HepG2 (cell line): Measurements from ENCODE around the gene CRLF1. TPM values are rescaled to one million over a fixed set of nuclear protein-coding genes. Genes with fewer than 3 reads are reported as not detected.

Experiments
- ATAC-seq: fragments of 200-7000 bp; cut with Tn5 transposase; 3 replicates; pipeline ENCODE4 v1.9.1; 2020; ENCODE audit warnings: mild to moderate bottlenecking, moderate library complexity
- BruUV-seq: library from RNA; stranded (reverse); fragments of 400-500 nt; replicated peaks from 2 replicates; lab custom pipeline; 2021; lab: Mats Ljungman, UMichigan
- CTCF ChIA-PET: fragments of 300-600 bp; formaldehyde crosslinking; extraction: SDS; loops from one replicate; lab custom pipeline; 2021; ENCODE audit warnings: low total read pairs, inconsistent platforms, low intra/inter-chr PET ratio; lab: Yijun Ruan, JAX
- POLR2A ChIA-PET: fragments of 350-600 bp; sonication (Branson Sonifier 250); formaldehyde crosslinking; loops from one replicate; lab custom pipeline; 2020; ENCODE audit warnings: antibody characterized with exemption, inconsistent platforms; lab: Yijun Ruan, JAX
- DNase-seq: peaks from one replicate; pipeline ENCODE4 v3.0.0-alpha.2; 2015; ENCODE audit warnings: low spot score
- FAIRE-seq: peaks from 3 replicates; lab custom pipeline; 2011; peaks lifted over from hg19 to GRCh38; lab: Jason Lieb, UNC
- H2AFZ ChIP-seq: one replicate; pipeline ENCODE4 v1.6.1; 2011; ENCODE audit warnings: low read length, inconsistent platforms
- H3K27ac ChIP-seq: fragments of 300-600 bp; 3 replicates; pipeline ENCODE4 v1.8.0; 2011; ENCODE audit warnings: mixed run types, mild to moderate bottlenecking, mixed read lengths, low read length, inconsistent platforms; ENCODE audit not compliant: insufficient read depth; ENCODE audit errors: extremely low read length
- H3K27me3 ChIP-seq, 2 experiments: fragments of 200-600 bp in 1 of 2; 2 replicates in 1 of 2; 3 replicates in 1 of 2; pipeline versions ENCODE4 v1.6.0 to v1.8.0; 2011; ENCODE audit warnings: low read length in 2 of 2, mild to moderate bottlenecking in 2 of 2, moderate library complexity in 2 of 2, inconsistent platforms in 1 of 2; ENCODE audit not compliant: insufficient read depth in 2 of 2, control insufficient read depth in 1 of 2
- H3K36me3 ChIP-seq, 2 experiments: fragments of 200-600 bp in 1 of 2; replicated peaks in 1 of 2; 2 replicates in 1 of 2; 3 replicates in 1 of 2; pipeline versions ENCODE4 v1.5.1 to v1.8.0; 2011; ENCODE audit warnings: low read length in 2 of 2, inconsistent platforms in 1 of 2; ENCODE audit not compliant: insufficient read depth in 2 of 2, control insufficient read depth in 1 of 2
- H3K4me1 ChIP-seq: 2 replicates; pipeline ENCODE4 v1.5.1; 2012; ENCODE audit warnings: low read length, inconsistent platforms; ENCODE audit not compliant: insufficient read depth
- H3K4me2 ChIP-seq: 2 replicates; pipeline ENCODE4 v1.6.0; 2011; ENCODE audit warnings: low read depth, low read length, inconsistent platforms
- H3K4me3 ChIP-seq, 3 experiments: fragments of 200-600 bp in 1 of 3; sonication (generic), shearing (Covaris generic) in 1 of 3; replicated peaks in 1 of 3; 2 replicates each; pipeline ENCODE4 v1.5.1; 2011 to 2016; ENCODE audit warnings: low read length in 3 of 3, inconsistent platforms in 2 of 3, low read depth in 2 of 3, mild to moderate bottlenecking in 2 of 3, control low read depth in 1 of 3, mixed read lengths in 1 of 3; ENCODE audit not compliant: insufficient read depth in 1 of 3
- H3K79me2 ChIP-seq: one replicate; pipeline ENCODE4 v1.6.1; 2011; ENCODE audit warnings: low read length, inconsistent platforms; ENCODE audit not compliant: insufficient read depth
- H3K9ac ChIP-seq: 2 replicates; pipeline ENCODE4 v1.6.0; 2011; ENCODE audit warnings: mild to moderate bottlenecking, low read depth, low read length, inconsistent platforms; ENCODE audit not compliant: insufficient read depth
- H3K9me3 ChIP-seq: 2 replicates; pipeline ENCODE4 v1.5.1; 2012; ENCODE audit warnings: mild to moderate bottlenecking, low read length
- H4K20me1 ChIP-seq: 2 replicates; pipeline ENCODE4 v1.6.0; 2011; ENCODE audit warnings: inconsistent platforms, mild to moderate bottlenecking, low read length, moderate library complexity; ENCODE audit not compliant: insufficient read depth
- PRDM15 ChIP-seq: sonication (generic); formaldehyde crosslinking; IDR thresholded peaks from 2 replicates; pipeline ENCODE4 v1.4.0; 2020; ENCODE audit warnings: missing genetic modification reagents
- RFX5 ChIP-seq: IDR thresholded peaks from 2 replicates; pipeline ENCODE4 v1.6.1; 2011; ENCODE audit warnings: low read depth, low read length, improper control_type of control experiment
- SIX1 ChIP-seq: sonication (generic); formaldehyde crosslinking; IDR thresholded peaks from 2 replicates; pipeline ENCODE4 v1.4.0; 2020; ENCODE audit warnings: missing genetic modification reagents, borderline replicate concordance
- TCF7L2 ChIP-seq: IDR thresholded peaks from 2 replicates; pipeline ENCODE4 v1.6.1; 2011; ENCODE audit warnings: mild to moderate bottlenecking, low read depth, low read length, moderate library complexity
- THAP11 ChIP-seq: IDR thresholded peaks from 2 replicates; pipeline ENCODE4 v1.6.1; 2016; ENCODE audit warnings: missing biosample characterization, missing genetic modification reagents
- THAP9 ChIP-seq: sonication (generic); formaldehyde crosslinking; IDR thresholded peaks from 2 replicates; pipeline ENCODE4; 2020; ENCODE audit warnings: missing genetic modification reagents, mild to moderate bottlenecking, borderline replicate concordance
- USF2 ChIP-seq, 2 experiments: sonication (generic) in 1 of 2; formaldehyde crosslinking in 1 of 2; IDR thresholded peaks; 2 replicates each; pipeline versions ENCODE4 v1.5.1 to v1.6.1; 2011 to 2020; ENCODE audit warnings: borderline replicate concordance in 1 of 2, low read depth in 1 of 2, low read length in 1 of 2, mild to moderate bottlenecking in 1 of 2, missing genetic modification reagents in 1 of 2, moderate library complexity in 1 of 2
- ZNF335 ChIP-seq: sonication (generic); formaldehyde crosslinking; IDR thresholded peaks from 2 replicates; pipeline ENCODE4 v1.4.0; 2020; ENCODE audit warnings: missing genetic modification reagents
- ZNF746 ChIP-seq: sonication (generic); formaldehyde crosslinking; IDR thresholded peaks from 2 replicates; pipeline ENCODE4 v1.8.0; 2022; ENCODE audit warnings: mild to moderate bottlenecking, missing genetic modification reagents
- ZSCAN20 ChIP-seq: sonication (generic); formaldehyde crosslinking; IDR thresholded peaks from 2 replicates; pipeline ENCODE4 v1.4.0; 2020; ENCODE audit warnings: missing genetic modification reagents, mild to moderate bottlenecking, borderline replicate concordance
- WGBS: methylation state at CpG from one replicate; pipeline ENCODE4 v1.1.6; 2017; ENCODE audit warnings: low lambda C conversion rate; 5-methylcytosine and 5-hydroxymethylcytosine counted together
- in situ Hi-C: cut with HindIII; loops from 2 replicates; pipeline ENCODE4 v1.10.0; 2017; ENCODE audit warnings: low pct_unique_long_range_greater_than_20kb; ENCODE audit not compliant: extremely low pct_ligation_motif_present
- intact Hi-C: fragments of 100-400 bp; cut with micrococcal nuclease; formaldehyde crosslinking; loops from one replicate; pipeline ENCODE4 v1.10.0; 2022; ENCODE audit not compliant: unreplicated experiment
- polyA plus RNA-seq, 8 experiments: library from polyadenylated mRNA; depleted of rRNA in 3 of 8; stranded (reverse) in 7 of 8; unstranded in 1 of 8; fragments of >200 nt; fragmentation: Illumina TruSeq in 4 of 8; extraction: Trizol in 4 of 8; gene quantifications; 2 replicates each; pipeline versions ENCODE4 v1.2.1 to v1.2.3, GENCODE V29; 2011 to 2016; ENCODE audit warnings: low read depth in 4 of 8, missing spikeins in 1 of 8, mixed read lengths in 1 of 8; ENCODE audit not compliant: insufficient read depth in 1 of 8
- total RNA-seq, 5 experiments: library from RNA; depleted of rRNA; stranded (reverse); fragments of >200 nt; fragmentation: Illumina TruSeq; extraction: Trizol; gene quantifications; 2 replicates each; pipeline ENCODE4 v1.2.3, GENCODE V29; 2016; ENCODE audit warnings: low read depth in 1 of 5

Gene CRLF1
- total and polyA plus RNA-seq, 2 of the 13 experiments (the other 11 are each of a cell fraction or from before 2014, with no cell fraction given): 217 to 296 TPM

- FAIRE-seq: no peak
- in situ Hi-C loops (no loop called here), intact Hi-C loops (no loop called here)
- H3K4me2 ChIP-seq: no peak overlapping the region
- TF ChIP-seq THAP11 (CRISPR knock-in tag): no peak
- no peak for TF ChIP-seq RFX5
- TF ChIP-seq TCF7L2: no peak
- no peak for TF ChIP-seq PRDM15 (CRISPR knock-in tag)
- TF ChIP-seq SIX1 (CRISPR knock-in tag): no peak
- no peak for TF ChIP-seq THAP9 (CRISPR knock-in tag)
- no peak for TF ChIP-seq ZSCAN20 (CRISPR knock-in tag)
- TF ChIP-seq USF2 (IDR thresholded peaks at IDR 0.05; ENCODE audit: low read depth, low read length): no peak
- no peak for TF ChIP-seq USF2 (CRISPR knock-in tag; IDR thresholded peaks at IDR 0.05; ENCODE audit: borderline replicate concordance)
- no peak for TF ChIP-seq ZNF746 (CRISPR knock-in tag)
- TF ChIP-seq ZNF335 (CRISPR knock-in tag): no peak
- ChIA-PET POLR2A (interaction anchor here (1.9 kb wide), 1 partner anchor 8 kb away, joined by 9 read pairs; the partner anchor contains the start of gene UBA52), CTCF (no interaction called here)
- H3K36me3 ChIP-seq: peaks cover 1 to 5% of the 10 kb centered on the region in 2 experiments; a peak in 3 of 5 replicates
- no peaks in the 10 kb centered on the region for H4K20me1 ChIP-seq
- peaks cover 0 to 2% of the 10 kb centered on the region in 2 experiments; a peak in 1 of 5 replicates for H3K27me3 ChIP-seq
- 79% methylated on average over 3 of the region's 7 CpGs for WGBS
- H3K27ac ChIP-seq: no peak overlapping the region
- no peak overlapping the region for H2AFZ ChIP-seq
- no TSS peak for BruUV-seq
- no peaks in the 10 kb centered on the region for H3K79me2 ChIP-seq
- peak; percentile 29 for ATAC-seq
- H3K9ac ChIP-seq: no peak overlapping the region
- no peak for DNase-seq
- H3K9me3 ChIP-seq: no peaks in the 10 kb centered on the region
- H3K4me3 ChIP-seq: no peak overlapping the region
- H3K4me1 ChIP-seq: no peaks in the 10 kb centered on the region
These were observed 26.3 kb downstream of the CRLF1 start for GRCh38 chr19:18580311-18580710.
